Endothelial cell of umbilical vein (primary cell): Measurements from ENCODE around the gene ADGRL3. TPM values are rescaled to one million over a fixed set of nuclear protein-coding genes. Genes with fewer than 3 reads are reported as not detected.

Experiments
- BruUV-seq: library from RNA; stranded (reverse); fragments of 400-500 nt; replicated peaks from 2 replicates; lab custom pipeline; 2021; lab: Mats Ljungman, UMichigan
- CTCF ChIA-PET: fragments of 300-600, 350-600 bp; sonication (Branson Sonifier 250); formaldehyde crosslinking; loops from one replicate; lab custom pipeline; 2021; ENCODE audit warnings: antibody characterized with exemption, inconsistent platforms; lab: Charles Lee
- POLR2A ChIA-PET: fragments of 300-600, 350-600 bp; sonication (Branson Sonifier 250); formaldehyde crosslinking; loops from one replicate; lab custom pipeline; 2021; ENCODE audit warnings: antibody characterized with exemption, inconsistent platforms; lab: Charles Lee
- DNase-seq: peaks from one replicate; pipeline ENCODE4 v3.0.0-alpha.2; 2011; ENCODE audit warnings: low read depth, low spot score
- FAIRE-seq: peaks from 2 replicates; lab custom pipeline; 2011; peaks lifted over from hg19 to GRCh38; lab: Jason Lieb, UNC
- H2AFZ ChIP-seq: 2 replicates; pipeline ENCODE4 v1.6.0; 2012; ENCODE audit warnings: low read depth, low read length, control low read depth, inconsistent platforms
- H3K27ac ChIP-seq: 2 replicates; pipeline ENCODE4 v1.5.1; 2011; ENCODE audit warnings: low read depth, mild to moderate bottlenecking, control low read depth, low read length, moderate library complexity; ENCODE audit not compliant: insufficient read depth
- H3K27me3 ChIP-seq, 2 experiments: 2 replicates each; pipeline versions ENCODE4 v1.6.0 to v1.6.1; 2011; ENCODE audit warnings: low read length in 2 of 2, mixed read lengths in 1 of 2; ENCODE audit not compliant: control insufficient read depth in 2 of 2, insufficient read depth in 2 of 2
- H3K36me3 ChIP-seq, 2 experiments: 2 replicates in 1 of 2; 3 replicates in 1 of 2; pipeline ENCODE4 v1.5.1; 2011; ENCODE audit warnings: low read length in 2 of 2, mild to moderate bottlenecking in 1 of 2, moderate library complexity in 1 of 2; ENCODE audit not compliant: control insufficient read depth in 2 of 2, insufficient read depth in 2 of 2; ENCODE audit errors: extremely low read depth in 1 of 2
- H3K4me1 ChIP-seq: 3 replicates; pipeline ENCODE4 v1.5.1; 2011; ENCODE audit warnings: mild to moderate bottlenecking, low read length; ENCODE audit not compliant: control insufficient read depth, insufficient read depth; ENCODE audit errors: extremely low read depth
- H3K4me2 ChIP-seq: 2 replicates; pipeline ENCODE4 v1.6.1; 2011; ENCODE audit warnings: low read length, control low read depth, mixed read lengths; ENCODE audit not compliant: insufficient read depth
- H3K4me3 ChIP-seq, 3 experiments: fragments of 200-600 bp in 1 of 3; sonication (generic), shearing (Covaris generic) in 1 of 3; replicated peaks in 1 of 3; 2 replicates each; pipeline ENCODE4 v1.5.1; 2011 to 2016; ENCODE audit warnings: control low read depth in 3 of 3, low read length in 3 of 3, mild to moderate bottlenecking in 2 of 3, inconsistent platforms in 1 of 3, low read depth in 1 of 3, moderate library complexity in 1 of 3; ENCODE audit not compliant: insufficient read depth in 1 of 3
- H3K79me2 ChIP-seq: 2 replicates; pipeline ENCODE4 v1.6.0; 2012; ENCODE audit warnings: low read length, inconsistent platforms; ENCODE audit not compliant: control insufficient read depth, insufficient read depth
- H3K9ac ChIP-seq: replicated peaks from 2 replicates; pipeline ENCODE3; 2011; ENCODE audit warnings: low read length, control low read depth; ENCODE audit not compliant: insufficient read depth; ENCODE audit errors: extremely low read depth
- H3K9me1 ChIP-seq: replicated peaks from 3 replicates; pipeline ENCODE4 v1.6.0; 2011; ENCODE audit warnings: mild to moderate bottlenecking, low read length; ENCODE audit not compliant: control insufficient read depth, insufficient read depth; ENCODE audit errors: extremely low read depth
- H3K9me3 ChIP-seq: replicated peaks from 2 replicates; pipeline ENCODE4 v1.5.1; 2012; ENCODE audit warnings: low read length, inconsistent platforms; ENCODE audit not compliant: control insufficient read depth, insufficient read depth
- H4K20me1 ChIP-seq: replicated peaks from 2 replicates; pipeline ENCODE3; 2011; ENCODE audit warnings: mild to moderate bottlenecking, low read length; ENCODE audit not compliant: control insufficient read depth, insufficient read depth; ENCODE audit errors: extremely low read depth
- CTCF ChIP-seq, 2 donors: IDR thresholded peaks; 1 replicate in 1 of 2; 2 replicates in 1 of 2; pipeline ENCODE4 v1.5.1; 2011; ENCODE audit warnings: low read length in 2 of 2, mild to moderate bottlenecking in 2 of 2, moderate library complexity in 2 of 2, control low read depth in 1 of 2, inconsistent platforms in 1 of 2, low read depth in 1 of 2; ENCODE audit not compliant: insufficient read depth in 1 of 2; ENCODE audit errors: extremely low read depth in 1 of 2
- EZH2 ChIP-seq: IDR thresholded peaks from 2 replicates; pipeline ENCODE4 v1.6.1; 2012; ENCODE audit warnings: borderline replicate concordance, low read depth, mild to moderate bottlenecking, moderate library complexity, low read length, inconsistent platforms; ENCODE audit not compliant: severe bottlenecking
- FOS ChIP-seq: IDR thresholded peaks from 2 replicates; pipeline ENCODE4 v1.6.1; 2011; ENCODE audit warnings: mild to moderate bottlenecking, low read length, moderate library complexity, borderline replicate concordance; ENCODE audit not compliant: insufficient read depth
- JUN ChIP-seq: IDR thresholded peaks from 2 replicates; pipeline ENCODE4 v1.6.1; 2011; ENCODE audit warnings: borderline replicate concordance, low read depth; ENCODE audit not compliant: insufficient read length, insufficient read depth
- MYC ChIP-seq: IDR thresholded peaks from one replicate; pipeline ENCODE4 v1.6.1; 2011; ENCODE audit warnings: mild to moderate bottlenecking, low read depth, low read length
- POLR2A ChIP-seq: IDR thresholded peaks from 2 replicates; pipeline ENCODE4 v1.6.1; 2012; ENCODE audit warnings: low read depth, mild to moderate bottlenecking, control low read depth, low read length
- POLR2AphosphoS5 ChIP-seq: IDR thresholded peaks from 2 replicates; pipeline ENCODE4 v1.6.1; 2012; ENCODE audit warnings: low read depth, mild to moderate bottlenecking, control low read depth, low read length, moderate library complexity; ENCODE audit not compliant: insufficient read depth
- dilution Hi-C: fragments of 300-500 bp; cut with MboI; formaldehyde crosslinking; loops from one replicate; pipeline ENCODE4 v1.15.0; 2019; ENCODE audit warnings: low sequenced_read_pairs; ENCODE audit not compliant: extremely low pct_ligation_motif_present
- intact Hi-C: fragments of 100-400 bp; cut with micrococcal nuclease; formaldehyde crosslinking; loops from one replicate; pipeline ENCODE4 v1.10.0; 2022
- polyA plus RNA-seq, 4 experiments: library from polyadenylated mRNA; depleted of rRNA in 3 of 4; stranded (reverse) in 3 of 4; unstranded in 1 of 4; fragments of >200 nt; gene quantifications; 2 replicates each; pipeline versions ENCODE4 v1.2.1 to v1.2.3, GENCODE V29; 2011 to 2012; ENCODE audit warnings: missing spikeins in 1 of 4
- total RNA-seq: library from RNA; stranded (reverse); gene quantifications from 2 replicates; pipeline ENCODE4 v1.2.3, GENCODE V29; 2021

The ADGRL3 gene
- total and polyA plus RNA-seq, 2 donors (not counting 3 experiments of a cell fraction or from before 2014, with no cell fraction given) = not detected

- no peak for FAIRE-seq
- Histone ChIP-seq H3K79me2 (no peaks in the 10 kb centered on the region), H3K9me1 (no peaks in the 10 kb centered on the region), H3K4me1 (no peaks in the 10 kb centered on the region), H3K9ac (no peak overlapping the region), H3K36me3 (no peaks in the 10 kb centered on the region), H4K20me1 (no peaks in the 10 kb centered on the region), H3K9me3 (no peaks in the 10 kb centered on the region), H2AFZ (no peak overlapping the region), H3K27me3 (no peaks in the 10 kb centered on the region), H3K4me3 (no peak overlapping the region), H3K4me2 (no peak overlapping the region), H3K27ac (no peak overlapping the region)
- intact Hi-C loops (no loop called here), dilution Hi-C loops (no loop called here)
- no peak for DNase-seq
- no TSS peak for BruUV-seq
- TF ChIP-seq CTCF (IDR thresholded peaks at IDR 0.05; ENCODE audit: extremely low read depth in 1 of 2, insufficient read depth in 1 of 2, low read depth in 1 of 2, low read length in 2 of 2) = no peak
- no peak for TF ChIP-seq FOS
- CTCF ChIA-PET = no interaction called here
- POLR2A ChIA-PET = no interaction called here
These were observed 753.3 kb downstream of the ADGRL3 start for GRCh38 chr4:61953386-61953785.

DNA sequence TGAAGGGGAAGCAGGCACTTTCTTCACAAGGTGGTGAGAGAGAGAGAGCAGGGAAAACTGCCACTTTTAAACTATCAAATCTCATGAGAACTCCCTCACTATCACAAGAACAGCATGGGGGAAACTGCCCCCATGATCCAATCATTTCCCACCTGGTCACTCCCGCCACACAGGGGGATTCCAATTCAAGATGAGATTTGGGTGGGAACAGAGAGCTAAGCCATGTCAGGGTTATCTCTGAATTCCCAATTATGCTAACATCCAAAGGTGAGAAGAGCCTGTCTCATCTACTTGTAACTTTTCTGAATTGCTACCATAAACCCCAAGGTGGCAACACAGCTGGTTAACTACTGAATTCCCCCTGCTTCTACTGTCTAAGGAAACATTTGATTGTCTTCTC, 758.5 kb downstream of the ADGRL3 start:
- DNase-seq (no peak), FAIRE-seq (no peak)
- BruUV-seq = no TSS peak
- no peak overlapping the region for H3K4me2 ChIP-seq
- no peak overlapping the region for H3K4me3 ChIP-seq
- H3K9ac ChIP-seq = no peak overlapping the region
- H4K20me1 ChIP-seq = no peaks in the 10 kb centered on the region
- intact Hi-C loops = no loop called here
- H3K27ac ChIP-seq = no peak overlapping the region
- no peak overlapping the region for H2AFZ ChIP-seq
- no peaks in the 10 kb centered on the region for H3K79me2 ChIP-seq
- POLR2A ChIA-PET = no interaction called here
- no peaks in the 10 kb centered on the region for H3K27me3 ChIP-seq
- CTCF ChIA-PET = no interaction called here
- no peaks in the 10 kb centered on the region for H3K9me3 ChIP-seq
- no peaks in the 10 kb centered on the region for H3K9me1 ChIP-seq
- TF ChIP-seq MYC (no peak), EZH2 (no peak), POLR2AphosphoS5 (no peak), JUN (no peak), FOS (no peak), POLR2A (no peak)
- dilution Hi-C loops = no loop called here
- H3K36me3 ChIP-seq = no peaks in the 10 kb centered on the region
- no peaks in the 10 kb centered on the region for H3K4me1 ChIP-seq
